H1 (cell line): ENCODE results near the gene DOK6. TPM values are rescaled to one million over a fixed set of nuclear protein-coding genes. Genes with fewer than 3 reads are reported as not detected.

Experiments
- CTCF ChIA-PET: fragments of 300-600 bp; sonication (Branson Sonifier 250); formaldehyde crosslinking; loops from one replicate; lab custom pipeline; 2021; ENCODE audit not compliant: partially characterized antibody; lab: Charles Lee
- POLR2A ChIA-PET: fragments of 300-600 bp; sonication (Branson Sonifier 250); formaldehyde crosslinking; loops from one replicate; lab custom pipeline; 2021; ENCODE audit warnings: inconsistent platforms; ENCODE audit not compliant: partially characterized antibody; lab: Charles Lee
- DNase-seq, 2 experiments: peaks; one replicate each; pipeline versions ENCODE4 v3.0.0 to v3.0.0-alpha.2; 2010 to 2022; ENCODE audit warnings: low spot score in 2 of 2, low read depth in 1 of 2, mixed read lengths in 1 of 2
- FAIRE-seq: peaks from 2 replicates; lab custom pipeline; 2011; peaks lifted over from hg19 to GRCh38; lab: Jason Lieb, UNC
- H2AFZ ChIP-seq: 2 replicates; pipeline ENCODE4 v1.8.1; 2012; ENCODE audit warnings: low read length, inconsistent platforms
- H2AK5ac ChIP-seq: 2 replicates; pipeline ENCODE4 v1.6.1; 2013; ENCODE audit warnings: low read depth, low read length
- H2BK120ac ChIP-seq: replicated peaks from 2 replicates; pipeline ENCODE3; 2013; ENCODE audit warnings: low read depth, low read length, inconsistent platforms
- H2BK12ac ChIP-seq: 2 replicates; pipeline ENCODE4 v1.6.1; 2013; ENCODE audit warnings: low read depth, low read length
- H2BK15ac ChIP-seq: 2 replicates; pipeline ENCODE4 v1.6.1; 2013; ENCODE audit warnings: low read length
- H2BK20ac ChIP-seq: 2 replicates; pipeline ENCODE4 v1.6.1; 2013; ENCODE audit warnings: low read length
- H2BK5ac ChIP-seq: 2 replicates; pipeline ENCODE4 v1.6.1; 2013; ENCODE audit warnings: low read depth, low read length
- H3K14ac ChIP-seq: 2 replicates; pipeline ENCODE4 v1.6.1; 2013; ENCODE audit warnings: inconsistent platforms; ENCODE audit not compliant: insufficient read length
- H3K18ac ChIP-seq: 2 replicates; pipeline ENCODE4 v1.6.1; 2013; ENCODE audit warnings: low read length; ENCODE audit errors: extremely low read depth
- H3K23ac ChIP-seq: 2 replicates; pipeline ENCODE4 v1.6.1; 2013; ENCODE audit warnings: inconsistent platforms; ENCODE audit not compliant: insufficient read length
- H3K23me2 ChIP-seq: 2 replicates; pipeline ENCODE4 v1.6.1; 2013; ENCODE audit warnings: low read depth, low read length
- H3K27ac ChIP-seq: 2 replicates; pipeline ENCODE4 v1.6.1; 2011; ENCODE audit warnings: low read depth, low read length, inconsistent platforms
- H3K27me3 ChIP-seq, 4 experiments: replicated peaks in 1 of 4; 1 replicate in 1 of 4; 2 replicates in 3 of 4; pipeline versions ENCODE4 v1.6.1 to v1.8.1; 2011 to 2013; ENCODE audit warnings: low read length in 3 of 4, mild to moderate bottlenecking in 3 of 4, inconsistent platforms in 2 of 4, mixed read lengths in 2 of 4, moderate library complexity in 1 of 4; ENCODE audit not compliant: control insufficient read depth in 3 of 4, insufficient read depth in 3 of 4; ENCODE audit errors: extremely low read depth in 1 of 4
- H3K36me3 ChIP-seq, 4 experiments: 2 replicates each; pipeline versions ENCODE4 v1.6.1 to v1.8.1; 2011 to 2013; ENCODE audit warnings: mild to moderate bottlenecking in 4 of 4, low read length in 3 of 4, moderate library complexity in 2 of 4, control low read depth in 1 of 4, inconsistent platforms in 1 of 4; ENCODE audit not compliant: insufficient read depth in 4 of 4, control insufficient read depth in 2 of 4
- H3K4ac ChIP-seq: replicated peaks from 2 replicates; pipeline ENCODE3; 2013; ENCODE audit warnings: low read length, low read depth, mixed read lengths, inconsistent platforms; ENCODE audit not compliant: insufficient read length
- H3K4me1 ChIP-seq, 4 experiments: replicated peaks in 1 of 4; 1 replicate in 1 of 4; 2 replicates in 3 of 4; pipeline versions ENCODE4 v1.6.1 to v1.8.1; 2011 to 2013; ENCODE audit warnings: low read length in 3 of 4, inconsistent platforms in 2 of 4, mixed read lengths in 1 of 4; ENCODE audit not compliant: insufficient read depth in 4 of 4, control insufficient read depth in 3 of 4
- H3K4me2 ChIP-seq, 2 experiments: 2 replicates each; pipeline versions ENCODE4 v1.6.1 to v1.8.1; 2011 to 2013; ENCODE audit warnings: low read depth in 2 of 2, low read length in 2 of 2, control low read depth in 1 of 2, inconsistent platforms in 1 of 2, mild to moderate bottlenecking in 1 of 2; ENCODE audit not compliant: insufficient read depth in 1 of 2
- H3K4me3 ChIP-seq, 4 experiments: fragments of 200-600, 300-600 bp in 1 of 4; sonication (generic), shearing (Covaris generic), sonication (Bioruptor Twin) in 1 of 4; 2 replicates each; pipeline versions ENCODE4 v1.5.1 to v1.8.1; 2011 to 2016; ENCODE audit warnings: low read length in 4 of 4, low read depth in 3 of 4, control low read depth in 2 of 4, inconsistent platforms in 2 of 4, mild to moderate bottlenecking in 2 of 4, mixed read lengths in 1 of 4, moderate library complexity in 1 of 4; ENCODE audit not compliant: insufficient read depth in 2 of 4; ENCODE audit errors: extremely low read depth in 1 of 4
- H3K56ac ChIP-seq: replicated peaks from 2 replicates; pipeline ENCODE3; 2013; ENCODE audit warnings: low read depth, mild to moderate bottlenecking, mixed read lengths, low read length, inconsistent platforms; ENCODE audit not compliant: insufficient read length
- H3K79me1 ChIP-seq: 2 replicates; pipeline ENCODE4 v1.6.1; 2013; ENCODE audit warnings: low read depth, low read length, control low read depth
- H3K79me2 ChIP-seq, 2 experiments: 2 replicates each; pipeline versions ENCODE4 v1.6.1 to v1.8.1; 2012 to 2013; ENCODE audit warnings: low read length in 2 of 2, mild to moderate bottlenecking in 2 of 2, inconsistent platforms in 1 of 2; ENCODE audit not compliant: insufficient read depth in 2 of 2, control insufficient read depth in 1 of 2
- H3K9ac ChIP-seq, 4 experiments: replicated peaks in 1 of 4; 1 replicate in 1 of 4; 2 replicates in 3 of 4; pipeline versions ENCODE4 v1.6.1 to v1.8.1; 2011 to 2013; ENCODE audit warnings: low read depth in 3 of 4, low read length in 3 of 4, control low read depth in 2 of 4, mild to moderate bottlenecking in 2 of 4, moderate library complexity in 2 of 4, inconsistent platforms in 1 of 4; ENCODE audit errors: extremely low read depth in 1 of 4
- H3K9me3 ChIP-seq, 2 experiments: 2 replicates each; pipeline versions ENCODE4 v1.6.1 to v1.8.1; 2012 to 2013; ENCODE audit warnings: mild to moderate bottlenecking in 2 of 2, moderate library complexity in 2 of 2, control low read depth in 1 of 2, inconsistent platforms in 1 of 2, low read depth in 1 of 2, low read length in 1 of 2, mixed read lengths in 1 of 2; ENCODE audit not compliant: insufficient read depth in 2 of 2
- H4K20me1 ChIP-seq, 2 experiments: replicated peaks in 1 of 2; 2 replicates each; pipeline versions ENCODE3 to v1.8.1; 2011 to 2013; ENCODE audit warnings: inconsistent platforms in 2 of 2, low read length in 2 of 2, mild to moderate bottlenecking in 1 of 2; ENCODE audit not compliant: insufficient read depth in 2 of 2, control insufficient read depth in 1 of 2
- H4K5ac ChIP-seq: 2 replicates; pipeline ENCODE4 v1.6.1; 2013; ENCODE audit warnings: low read length, low read depth, mixed read lengths, inconsistent platforms; ENCODE audit not compliant: insufficient read length
- H4K8ac ChIP-seq: 2 replicates; pipeline ENCODE4 v1.8.0; 2013; ENCODE audit warnings: mild to moderate bottlenecking, moderate library complexity, low read length, inconsistent platforms; ENCODE audit not compliant: insufficient read depth; ENCODE audit errors: extremely low read depth
- H4K91ac ChIP-seq: replicated peaks from 2 replicates; pipeline ENCODE3; 2013; ENCODE audit warnings: low read length, mixed read lengths, inconsistent platforms; ENCODE audit not compliant: insufficient read length
- MAFK ChIP-seq: IDR thresholded peaks from 2 replicates; pipeline ENCODE4 v1.6.1; 2012; ENCODE audit warnings: low read depth, mild to moderate bottlenecking, improper control_type of control experiment, low read length
- WGBS, 2 experiments: shearing (Covaris generic) in 1 of 2; methylation state at CpG; one replicate each; pipeline versions ENCODE4 v1.1.6 to v1.1.7; 2013 to 2015; ENCODE audit warnings: low lambda C conversion rate in 2 of 2, mixed read lengths in 2 of 2, inconsistent platforms in 1 of 2, low coverage in 1 of 2, missing lambda C conversion rate in 1 of 2; ENCODE audit not compliant: insufficient replicate concordance in 2 of 2, insufficient coverage in 1 of 2, insufficient read length in 1 of 2; ENCODE audit errors: extremely low coverage in 1 of 2, missing lambda C conversion rate in 1 of 2; 5-methylcytosine and 5-hydroxymethylcytosine counted together
- polyA plus RNA-seq, 7 experiments: library from polyadenylated mRNA; depleted of rRNA in 3 of 7; stranded (reverse) in 5 of 7; unstranded in 2 of 7; fragments of >200 nt in 5 of 7; fragments of 200-250 nt in 2 of 7; gene quantifications; 1 replicate in 5 of 7; 2 replicates in 1 of 7; 4 replicates in 1 of 7; pipeline versions ENCODE4 v1.2.1 to v1.2.3, GENCODE V29; 2011 to 2013; ENCODE audit warnings: missing spikeins in 2 of 7, mixed read lengths in 2 of 7
- total RNA-seq: library from RNA; stranded (reverse); fragmentation: NEBNext Ultra II Directional; extraction: Animal tissue kit (Norgen Biotek cat#: 25700); gene quantifications from 2 replicates; pipeline ENCODE4 v1.2.1, GENCODE V29; 2021

DOK6 gene
- total and polyA plus RNA-seq, 2 of the 8 experiments (the other 6 are each of a cell fraction or from before 2014, with no cell fraction given), result 0.33 to 0.50 TPM

GRCh38 chr18:69820538-69820937, 419.9 kb downstream of the DOK6 start:
- Histone ChIP-seq H4K5ac (no peak overlapping the region), H2BK12ac (no peak overlapping the region), H2AK5ac (no peak overlapping the region), H3K79me1 (no peaks in the 10 kb centered on the region), H2BK15ac (no peak overlapping the region), H4K8ac (no peak overlapping the region), H2AFZ (no peak overlapping the region), H3K4me2 (no peak overlapping the region), H3K9ac (no peak overlapping the region), H4K91ac (no peak overlapping the region), H3K27ac (no peak overlapping the region), H2BK20ac (no peak overlapping the region), H2BK5ac (no peak overlapping the region), H3K23ac (no peak overlapping the region), H3K4me3 (no peak overlapping the region), H2BK120ac (no peak overlapping the region), H3K4ac (no peak overlapping the region), H3K36me3 (no peaks in the 10 kb centered on the region), H3K56ac (no peak overlapping the region), H3K23me2 (no peaks in the 10 kb centered on the region), H3K79me2 (no peaks in the 10 kb centered on the region), H3K4me1 (no peaks in the 10 kb centered on the region), H4K20me1 (no peaks in the 10 kb centered on the region), H3K14ac (no peak overlapping the region), H3K18ac (no peak overlapping the region), H3K27me3 (no peaks in the 10 kb centered on the region), H3K9me3 (peaks cover 0 to 5% of the 10 kb centered on the region in 2 experiments; a peak in 1 of 4 replicates)
- ChIA-PET CTCF (interaction anchor here (0.8 kb wide), 1 partner anchor 197 kb away, joined by 3 read pairs; no protein-coding TSS in a partner anchor), POLR2A (no interaction called here)
- 86% methylated on average over 4 of the region's 4 CpGs; no CpG with 5 or more reads in 1 of the 2 experiments for WGBS, 2 experiments
- no peak for FAIRE-seq
- no peak for DNase-seq
- no peak for TF ChIP-seq MAFK
